Loucy (cell line): ENCODE results near the gene OGDHL.
"Not testable (repeated sequence)": the region's sequence is repeated elsewhere in the genome, so short reads cannot be mapped to it uniquely, and the experiment has no call there.

ENCODE experiments used
- EZH2phosphoT487 ChIP-seq: fragments of 200-600 bp; IDR thresholded peaks from 2 replicates; pipeline ENCODE4 v1.6.1; 2018; ENCODE audit warnings: antibody characterized with exemption, mild to moderate bottlenecking, moderate library complexity, borderline replicate concordance
- TF ChIP-seq, protein P1 (sequence below): fragments of 200-600 bp; sonication (generic); conservative IDR thresholded peaks from 2 replicates; pipeline ENCODE4 v1.5.1; 2014; ENCODE audit warnings: mild to moderate bottlenecking, antibody characterized with exemption, low read length

DNA sequence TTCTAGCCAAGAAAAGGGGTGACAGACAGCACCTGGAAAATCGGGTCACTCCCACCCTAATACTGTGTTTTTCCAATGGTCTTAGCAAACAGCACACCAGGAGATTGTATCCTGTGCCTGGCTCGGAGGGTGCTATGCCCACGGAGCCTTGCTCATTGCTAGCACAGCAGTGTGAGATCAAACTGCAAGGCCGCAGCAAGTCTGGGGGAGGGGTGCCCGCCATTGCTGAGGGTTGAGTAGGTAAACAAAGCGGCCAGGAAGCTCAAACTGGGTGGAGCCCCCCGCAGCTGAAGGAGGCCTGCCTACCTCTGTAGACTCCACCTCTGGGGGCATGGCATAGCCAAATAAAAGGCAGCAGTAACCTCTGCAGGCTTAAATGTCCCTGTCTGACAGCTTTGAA lies 47.0 kb downstream of the OGDHL start:
- TF ChIP-seq, protein P1, sequence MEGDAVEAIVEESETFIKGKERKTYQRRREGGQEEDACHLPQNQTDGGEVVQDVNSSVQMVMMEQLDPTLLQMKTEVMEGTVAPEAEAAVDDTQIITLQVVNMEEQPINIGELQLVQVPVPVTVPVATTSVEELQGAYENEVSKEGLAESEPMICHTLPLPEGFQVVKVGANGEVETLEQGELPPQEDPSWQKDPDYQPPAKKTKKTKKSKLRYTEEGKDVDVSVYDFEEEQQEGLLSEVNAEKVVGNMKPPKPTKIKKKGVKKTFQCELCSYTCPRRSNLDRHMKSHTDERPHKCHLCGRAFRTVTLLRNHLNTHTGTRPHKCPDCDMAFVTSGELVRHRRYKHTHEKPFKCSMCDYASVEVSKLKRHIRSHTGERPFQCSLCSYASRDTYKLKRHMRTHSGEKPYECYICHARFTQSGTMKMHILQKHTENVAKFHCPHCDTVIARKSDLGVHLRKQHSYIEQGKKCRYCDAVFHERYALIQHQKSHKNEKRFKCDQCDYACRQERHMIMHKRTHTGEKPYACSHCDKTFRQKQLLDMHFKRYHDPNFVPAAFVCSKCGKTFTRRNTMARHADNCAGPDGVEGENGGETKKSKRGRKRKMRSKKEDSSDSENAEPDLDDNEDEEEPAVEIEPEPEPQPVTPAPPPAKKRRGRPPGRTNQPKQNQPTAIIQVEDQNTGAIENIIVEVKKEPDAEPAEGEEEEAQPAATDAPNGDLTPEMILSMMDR: not testable (repeated sequence)
- not testable (repeated sequence) for TF ChIP-seq EZH2phosphoT487
